ENCODE results near the gene CDK15. TPM values are rescaled to one million over a fixed set of nuclear protein-coding genes. Genes with fewer than 3 reads are reported as not detected.
A peak's percentile ranks its signal among the peaks of the same experiment; 100 is the strongest.

Gene CDK15
- total RNA-seq, 1 experiment from 2014 or later = not detected

DNA sequence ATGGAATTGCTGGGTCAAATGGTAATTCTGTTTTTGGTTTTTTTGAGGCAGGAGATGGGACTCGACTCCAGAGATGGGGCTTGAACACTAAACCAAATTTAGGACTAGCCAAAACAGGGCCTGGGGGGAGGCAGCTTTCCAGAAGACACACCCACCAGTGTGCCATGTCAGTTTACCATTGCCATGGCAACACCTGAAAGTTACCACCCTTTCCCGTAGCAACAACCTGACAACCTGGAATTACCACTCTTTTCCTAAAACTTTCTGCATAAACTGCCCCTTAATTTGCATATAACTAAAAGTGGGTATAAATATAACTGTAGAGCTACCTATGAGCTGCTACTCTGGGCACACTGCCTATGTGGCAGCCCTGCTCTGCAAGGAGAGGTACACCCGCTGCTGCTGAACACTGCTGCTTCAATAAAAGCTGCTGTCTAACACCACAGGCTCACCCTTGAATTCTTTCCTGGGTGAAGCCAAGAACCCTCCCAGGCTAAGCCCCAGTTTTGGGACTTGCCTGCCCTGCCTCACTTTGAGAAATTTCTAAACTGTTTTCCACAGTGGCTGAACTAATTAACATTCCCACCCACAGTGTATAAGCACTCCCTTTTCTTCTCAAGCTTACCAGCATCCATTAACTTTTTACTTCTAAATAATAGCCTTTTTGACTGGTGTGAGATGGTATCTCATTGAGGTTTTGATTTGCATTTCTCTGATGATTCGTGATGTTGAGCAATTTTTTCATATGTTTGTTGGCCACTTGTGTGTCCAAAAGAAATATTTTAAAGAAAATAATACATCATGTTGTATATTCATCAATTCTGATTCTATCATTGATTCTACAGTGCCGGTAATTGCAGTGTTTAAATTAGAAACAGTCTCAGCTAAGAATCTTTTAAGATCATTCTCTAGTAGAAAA is 10.6 kb downstream of the CDK15 start:
- ATAC-seq (no peak), DNase-seq (ENCODE audit: low spot score) (no peak)
- ChIA-PET POLR2A (no interaction called here), CTCF (no interaction called here)
- no peak overlapping the region for H3K27ac Mint-ChIP-seq
- peaks cover 14% of the 10 kb centered on the region; the same call in 1 of the 2 replicates for H3K4me1 Mint-ChIP-seq
- no peak overlapping the region for H3K4me3 Mint-ChIP-seq
- peaks cover 10% of the 10 kb centered on the region for H3K36me3 Mint-ChIP-seq
- TF ChIP-seq IRF2 (CRISPR knock-in tag; IDR thresholded peaks at IDR 0.05; ENCODE audit: borderline replicate concordance, low read depth) = no peak
- H3K27me3 Mint-ChIP-seq (ENCODE audit: low read depth) = 0 out of 2 replicates have a peak, but pooled peaks cover 2% of the 10 kb centered on the region
- peaks cover 24% of the 10 kb centered on the region for H3K9me3 Mint-ChIP-seq

DNA sequence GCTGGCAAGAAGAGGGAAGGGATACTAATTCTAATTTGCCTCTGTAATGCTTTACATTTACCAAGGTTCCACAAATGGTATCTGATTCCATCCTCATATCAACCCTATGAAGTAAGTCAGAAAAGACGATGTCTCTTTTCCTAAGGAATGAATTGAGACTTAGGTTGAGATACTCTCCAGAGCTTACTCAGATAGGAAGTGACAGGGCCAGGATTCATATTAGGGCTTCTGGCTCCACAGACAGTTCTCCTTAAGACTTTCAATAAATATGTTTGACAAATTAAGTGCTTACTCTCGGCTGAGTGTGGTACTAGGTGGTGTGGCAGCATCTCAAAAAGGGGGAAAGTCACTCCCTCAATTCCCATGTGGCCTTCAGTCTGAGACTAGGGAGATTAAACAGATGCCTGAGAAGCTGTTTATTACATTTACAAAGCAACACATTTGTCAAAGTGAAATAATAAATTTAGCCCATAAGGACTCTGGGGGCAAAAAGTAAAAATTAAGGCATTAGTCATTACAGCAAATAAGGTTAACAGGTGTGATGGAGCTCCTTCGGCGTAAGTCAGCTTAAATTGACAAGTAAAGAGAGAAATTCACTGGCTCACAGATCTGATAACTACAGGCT is 14.2 kb downstream of the CDK15 start:
- peaks cover 10% of the 10 kb centered on the region for H3K36me3 Mint-ChIP-seq

DNA sequence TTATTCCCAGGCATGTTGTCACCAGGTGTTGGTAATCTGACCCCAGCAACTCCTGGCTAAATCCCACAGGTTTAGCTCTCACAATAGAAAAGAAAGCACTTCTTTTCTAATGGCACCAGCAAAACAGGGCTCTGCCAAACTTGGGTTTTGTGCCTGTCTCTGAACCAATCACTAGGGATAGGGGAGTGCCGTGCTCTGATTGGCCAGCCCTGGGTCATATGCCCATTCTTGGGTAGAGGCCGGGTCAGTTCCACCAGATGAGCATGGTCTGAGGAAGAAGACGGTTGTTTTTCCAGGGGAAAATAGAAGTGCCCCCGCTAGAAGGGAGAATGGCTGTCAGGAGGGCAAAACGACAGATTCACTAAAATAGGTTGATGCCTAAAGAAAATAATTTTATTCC is 14.7 kb downstream of the CDK15 start:
- POLR2A ChIA-PET = interaction anchor here (0.6 to 1.0 kb wide), 2 partner anchors 11 to 428 kb away, joined by 4 read pairs; no protein-coding TSS in a partner anchor
- H3K27me3 Mint-ChIP-seq (ENCODE audit: low read depth) = 0 out of 2 replicates have a peak, but pooled peaks cover 2% of the 10 kb centered on the region
- no peak overlapping the region for H3K4me3 Mint-ChIP-seq
- H3K9me3 Mint-ChIP-seq = peaks cover 23% of the 10 kb centered on the region
- CTCF ChIA-PET = no interaction called here
- DNase-seq (ENCODE audit: low spot score) = no peak
- H3K36me3 Mint-ChIP-seq = peaks cover 10% of the 10 kb centered on the region
- 0 out of 2 replicates have a peak, but pooled peaks cover 7% of the 10 kb centered on the region for H3K4me1 Mint-ChIP-seq
- peak; percentile 30; the same call in 1 of the 2 replicates for TF ChIP-seq NFYB (CRISPR knock-in tag; conservative IDR thresholded peaks at IDR 0.05; ENCODE audit: low read depth)
- TF ChIP-seq, protein P1, sequence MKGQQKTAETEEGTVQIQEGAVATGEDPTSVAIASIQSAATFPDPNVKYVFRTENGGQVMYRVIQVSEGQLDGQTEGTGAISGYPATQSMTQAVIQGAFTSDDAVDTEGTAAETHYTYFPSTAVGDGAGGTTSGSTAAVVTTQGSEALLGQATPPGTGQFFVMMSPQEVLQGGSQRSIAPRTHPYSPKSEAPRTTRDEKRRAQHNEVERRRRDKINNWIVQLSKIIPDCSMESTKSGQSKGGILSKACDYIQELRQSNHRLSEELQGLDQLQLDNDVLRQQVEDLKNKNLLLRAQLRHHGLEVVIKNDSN (CRISPR knock-in tag; IDR thresholded peaks at IDR 0.05) = peak; percentile 74
- TF ChIP-seq, protein P2, sequence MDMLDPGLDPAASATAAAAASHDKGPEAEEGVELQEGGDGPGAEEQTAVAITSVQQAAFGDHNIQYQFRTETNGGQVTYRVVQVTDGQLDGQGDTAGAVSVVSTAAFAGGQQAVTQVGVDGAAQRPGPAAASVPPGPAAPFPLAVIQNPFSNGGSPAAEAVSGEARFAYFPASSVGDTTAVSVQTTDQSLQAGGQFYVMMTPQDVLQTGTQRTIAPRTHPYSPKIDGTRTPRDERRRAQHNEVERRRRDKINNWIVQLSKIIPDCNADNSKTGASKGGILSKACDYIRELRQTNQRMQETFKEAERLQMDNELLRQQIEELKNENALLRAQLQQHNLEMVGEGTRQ (CRISPR knock-in tag; IDR thresholded peaks at IDR 0.05) = peak; percentile 85
- no peak for TF ChIP-seq NR2C2 (CRISPR knock-in tag; IDR thresholded peaks at IDR 0.05)
- peak; percentile 93 for ATAC-seq
- no peak overlapping the region for H3K27ac Mint-ChIP-seq

More for the DNA sequence above, 14.2 kb downstream of the CDK15 start:
- Mint-ChIP-seq H3K4me3 (no peak overlapping the region), H3K27me3 (ENCODE audit: low read depth) (0 out of 2 replicates have a peak, but pooled peaks cover 2% of the 10 kb centered on the region), H3K4me1 (0 out of 2 replicates have a peak, but pooled peaks cover 7% of the 10 kb centered on the region), H3K9me3 (peaks cover 24% of the 10 kb centered on the region), H3K27ac (no peak overlapping the region; the same call in 1 of the 2 replicates)
- ChIA-PET POLR2A (interaction anchor here (1.0 kb wide), 1 partner anchor 10 kb away, joined by 4 read pairs; no protein-coding TSS in a partner anchor), CTCF (no interaction called here)
- ATAC-seq = no peak
- no peak for TF ChIP-seq ZNF138 (CRISPR knock-in tag; conservative IDR thresholded peaks at IDR 0.05)
- TF ChIP-seq, protein P3, sequence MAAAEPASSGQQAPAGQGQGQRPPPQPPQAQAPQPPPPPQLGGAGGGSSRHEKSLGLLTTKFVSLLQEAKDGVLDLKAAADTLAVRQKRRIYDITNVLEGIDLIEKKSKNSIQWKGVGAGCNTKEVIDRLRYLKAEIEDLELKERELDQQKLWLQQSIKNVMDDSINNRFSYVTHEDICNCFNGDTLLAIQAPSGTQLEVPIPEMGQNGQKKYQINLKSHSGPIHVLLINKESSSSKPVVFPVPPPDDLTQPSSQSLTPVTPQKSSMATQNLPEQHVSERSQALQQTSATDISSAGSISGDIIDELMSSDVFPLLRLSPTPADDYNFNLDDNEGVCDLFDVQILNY (CRISPR knock-in tag; IDR thresholded peaks at IDR 0.05) = no peak
- no peak for DNase-seq (ENCODE audit: low spot score)

GRCh38 chr2:201824212-201824611 is 17.9 kb downstream of the CDK15 start:
- Mint-ChIP-seq H3K36me3 (no peaks in the 10 kb centered on the region), H3K4me3 (no peak overlapping the region), H3K27ac (no peak overlapping the region), H3K27me3 (ENCODE audit: low read depth) (no peaks in the 10 kb centered on the region; the same call in 1 of the 2 replicates), H3K4me1 (0 out of 2 replicates have a peak, but pooled peaks cover 7% of the 10 kb centered on the region), H3K9me3 (no peaks in the 10 kb centered on the region)
- POLR2A ChIA-PET = no interaction called here
- CTCF ChIA-PET = no interaction called here
- ATAC-seq = no peak
- no peak for DNase-seq (ENCODE audit: low spot score)
- TF ChIP-seq ELF4 (CRISPR knock-in tag; IDR thresholded peaks at IDR 0.05; ENCODE audit: low read depth) (no peak), CREM (CRISPR knock-in tag; IDR thresholded peaks at IDR 0.05) (no peak), GABPB1 (CRISPR knock-in tag; IDR thresholded peaks at IDR 0.05) (no peak), ZNF138 (CRISPR knock-in tag; conservative IDR thresholded peaks at IDR 0.05) (no peak), SP1 (CRISPR knock-in tag; conservative IDR thresholded peaks at IDR 0.05) (no peak), ZNF396 (CRISPR knock-in tag; IDR thresholded peaks at IDR 0.05; ENCODE audit: borderline replicate concordance) (no peak), ERG (CRISPR knock-in tag; IDR thresholded peaks at IDR 0.05) (no peak), ZNF219 (CRISPR knock-in tag; IDR thresholded peaks at IDR 0.05; ENCODE audit: borderline replicate concordance) (no peak)
- TF ChIP-seq, protein P4, sequence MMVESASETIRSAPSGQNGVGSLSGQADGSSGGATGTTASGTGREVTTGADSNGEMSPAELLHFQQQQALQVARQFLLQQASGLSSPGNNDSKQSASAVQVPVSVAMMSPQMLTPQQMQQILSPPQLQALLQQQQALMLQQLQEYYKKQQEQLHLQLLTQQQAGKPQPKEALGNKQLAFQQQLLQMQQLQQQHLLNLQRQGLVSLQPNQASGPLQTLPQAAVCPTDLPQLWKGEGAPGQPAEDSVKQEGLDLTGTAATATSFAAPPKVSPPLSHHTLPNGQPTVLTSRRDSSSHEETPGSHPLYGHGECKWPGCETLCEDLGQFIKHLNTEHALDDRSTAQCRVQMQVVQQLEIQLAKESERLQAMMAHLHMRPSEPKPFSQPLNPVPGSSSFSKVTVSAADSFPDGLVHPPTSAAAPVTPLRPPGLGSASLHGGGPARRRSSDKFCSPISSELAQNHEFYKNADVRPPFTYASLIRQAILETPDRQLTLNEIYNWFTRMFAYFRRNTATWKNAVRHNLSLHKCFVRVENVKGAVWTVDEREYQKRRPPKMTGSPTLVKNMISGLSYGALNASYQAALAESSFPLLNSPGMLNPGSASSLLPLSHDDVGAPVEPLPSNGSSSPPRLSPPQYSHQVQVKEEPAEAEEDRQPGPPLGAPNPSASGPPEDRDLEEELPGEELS (CRISPR knock-in tag; IDR thresholded peaks at IDR 0.05) = no peak
- TF ChIP-seq, protein P5, sequence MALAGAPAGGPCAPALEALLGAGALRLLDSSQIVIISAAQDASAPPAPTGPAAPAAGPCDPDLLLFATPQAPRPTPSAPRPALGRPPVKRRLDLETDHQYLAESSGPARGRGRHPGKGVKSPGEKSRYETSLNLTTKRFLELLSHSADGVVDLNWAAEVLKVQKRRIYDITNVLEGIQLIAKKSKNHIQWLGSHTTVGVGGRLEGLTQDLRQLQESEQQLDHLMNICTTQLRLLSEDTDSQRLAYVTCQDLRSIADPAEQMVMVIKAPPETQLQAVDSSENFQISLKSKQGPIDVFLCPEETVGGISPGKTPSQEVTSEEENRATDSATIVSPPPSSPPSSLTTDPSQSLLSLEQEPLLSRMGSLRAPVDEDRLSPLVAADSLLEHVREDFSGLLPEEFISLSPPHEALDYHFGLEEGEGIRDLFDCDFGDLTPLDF (CRISPR knock-in tag; IDR thresholded peaks at IDR 0.05) = no peak
- TF ChIP-seq, protein P6, sequence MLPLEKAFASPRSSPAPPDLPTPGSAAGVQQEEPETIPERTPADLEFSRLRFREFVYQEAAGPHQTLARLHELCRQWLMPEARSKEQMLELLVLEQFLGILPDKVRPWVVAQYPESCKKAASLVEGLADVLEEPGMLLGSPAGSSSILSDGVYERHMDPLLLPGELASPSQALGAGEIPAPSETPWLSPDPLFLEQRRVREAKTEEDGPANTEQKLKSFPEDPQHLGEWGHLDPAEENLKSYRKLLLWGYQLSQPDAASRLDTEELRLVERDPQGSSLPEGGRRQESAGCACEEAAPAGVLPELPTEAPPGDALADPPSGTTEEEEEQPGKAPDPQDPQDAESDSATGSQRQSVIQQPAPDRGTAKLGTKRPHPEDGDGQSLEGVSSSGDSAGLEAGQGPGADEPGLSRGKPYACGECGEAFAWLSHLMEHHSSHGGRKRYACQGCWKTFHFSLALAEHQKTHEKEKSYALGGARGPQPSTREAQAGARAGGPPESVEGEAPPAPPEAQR (CRISPR knock-in tag; IDR thresholded peaks at IDR 0.05) = no peak

Data from WTC11 (cell line).